ENCODE results near the gene TMBIM6. TPM values are rescaled to one million over a fixed set of nuclear protein-coding genes. Genes with fewer than 3 reads are reported as not detected.

Gene TMBIM6
- total and polyA plus RNA-seq, 2 experiments from 2014 or later, result 534 to 805 TPM

- H3K27me3 ChIP-seq, result no peaks in the 10 kb centered on the region
- no peak overlapping the region for H2AFZ ChIP-seq
- H3K9me2 ChIP-seq (replicated peaks; ENCODE audit: insufficient read depth), result no peaks in the 10 kb centered on the region
- H4K20me1 ChIP-seq (ENCODE audit: insufficient read depth, poor library complexity, severe bottlenecking), result peaks cover 53% of the 10 kb centered on the region
- peaks cover 51% of the 10 kb centered on the region for H3K79me2 ChIP-seq
- TF ChIP-seq EZH2phosphoT487 (IDR thresholded peaks at IDR 0.05; ENCODE audit: low read depth, severe bottlenecking, unreplicated experiment), result no peak
- TF ChIP-seq CTCF (IDR thresholded peaks at IDR 0.05; ENCODE audit: poor library complexity), result no peak
- TF ChIP-seq EZH2 (IDR thresholded peaks at IDR 0.05; ENCODE audit: borderline replicate concordance), result no peak
- H3K36me3 ChIP-seq (replicated peaks; ENCODE audit: insufficient read depth, low read depth), result no peaks in the 10 kb centered on the region
- H3K9me3 ChIP-seq (ENCODE audit: low read depth), result no peaks in the 10 kb centered on the region
- peak overlapping the region; percentile 78 for H3K4me2 ChIP-seq
- H3K27ac ChIP-seq, result peak overlapping the region; percentile 97
- under 1% methylated on average over 30 of the region's 35 CpGs for WGBS (ENCODE audit: low lambda C conversion rate, missing lambda C conversion rate)
- H3K4me1 ChIP-seq (ENCODE audit: insufficient read depth), result peaks cover 18% of the 10 kb centered on the region
- H3K4me3 ChIP-seq, result peak overlapping the region; percentile 38
- peak; percentile 92 for DNase-seq (ENCODE audit: low spot score)
Measured at GRCh38 chr12:49741882-49742620, 694 bp downstream of the TMBIM6 start.

- H3K4me1 ChIP-seq (ENCODE audit: insufficient read depth), result peaks cover 24% of the 10 kb centered on the region
- 57% methylated on average over 3 of the region's 3 CpGs for WGBS (ENCODE audit: low lambda C conversion rate, missing lambda C conversion rate)
- no peak for DNase-seq (ENCODE audit: low spot score)
- no peak overlapping the region for H3K27ac ChIP-seq
- TF ChIP-seq EZH2 (IDR thresholded peaks at IDR 0.05; ENCODE audit: borderline replicate concordance) (no peak), CTCF (IDR thresholded peaks at IDR 0.05; ENCODE audit: poor library complexity) (no peak), EZH2phosphoT487 (IDR thresholded peaks at IDR 0.05; ENCODE audit: low read depth, severe bottlenecking, unreplicated experiment) (no peak)
- H3K36me3 ChIP-seq (replicated peaks; ENCODE audit: insufficient read depth, low read depth), result no peaks in the 10 kb centered on the region
- H3K9me3 ChIP-seq (ENCODE audit: low read depth), result no peaks in the 10 kb centered on the region
- H3K4me2 ChIP-seq, result peak overlapping the region; percentile 78
- H3K9me2 ChIP-seq (replicated peaks; ENCODE audit: insufficient read depth), result no peaks in the 10 kb centered on the region
- peaks cover 75% of the 10 kb centered on the region for H3K79me2 ChIP-seq
- peaks cover 77% of the 10 kb centered on the region for H4K20me1 ChIP-seq (ENCODE audit: insufficient read depth, poor library complexity, severe bottlenecking)
- no peak overlapping the region for H2AFZ ChIP-seq
- H3K27me3 ChIP-seq, result no peaks in the 10 kb centered on the region
- no peak overlapping the region for H3K4me3 ChIP-seq
Measured at GRCh38 chr12:49744363-49744885, 3.1 kb downstream of the TMBIM6 start.

GRCh38 chr12:49748306-49748705 lies 6.9 kb downstream of the TMBIM6 start:
- Histone ChIP-seq H3K79me2 (peaks cover 100% of the 10 kb centered on the region), H4K20me1 (ENCODE audit: insufficient read depth, poor library complexity, severe bottlenecking) (peaks cover 100% of the 10 kb centered on the region), H3K27ac (peak overlapping the region; percentile 2), H3K4me2 (no peak overlapping the region), H3K27me3 (no peaks in the 10 kb centered on the region), H3K4me3 (no peak overlapping the region), H2AFZ (no peak overlapping the region), H3K4me1 (ENCODE audit: insufficient read depth) (peaks cover 45% of the 10 kb centered on the region), H3K9me2 (replicated peaks; ENCODE audit: insufficient read depth) (no peaks in the 10 kb centered on the region), H3K9me3 (ENCODE audit: low read depth) (no peaks in the 10 kb centered on the region), H3K36me3 (replicated peaks; ENCODE audit: insufficient read depth, low read depth) (no peaks in the 10 kb centered on the region)
- no peak for DNase-seq (ENCODE audit: low spot score)
- WGBS (ENCODE audit: low lambda C conversion rate, missing lambda C conversion rate), result 68% methylated on average over 1 of the region's 1 CpG
- TF ChIP-seq CTCF (IDR thresholded peaks at IDR 0.05; ENCODE audit: poor library complexity), result no peak
- TF ChIP-seq EZH2 (IDR thresholded peaks at IDR 0.05; ENCODE audit: borderline replicate concordance), result no peak
